HCT116 (cell line): ENCODE data around the gene ATXN1. TPM values are rescaled to one million over a fixed set of nuclear protein-coding genes. Genes with fewer than 3 reads are reported as not detected.

Experiments
- ATAC-seq: fragments of 200-7000 bp; cut with Tn5 transposase; 2 replicates; pipeline ENCODE4 v1.9.1; 2020; ENCODE audit warnings: mild to moderate bottlenecking, moderate library complexity
- BruUV-seq: library from RNA; stranded (reverse); fragments of 400-500 nt; replicated peaks from 2 replicates; lab custom pipeline; 2021; lab: Mats Ljungman, UMichigan
- CTCF ChIA-PET: fragments of 300-600 bp; sonication (Branson Sonifier 250); formaldehyde crosslinking; loops from one replicate; lab custom pipeline; 2021; ENCODE audit warnings: antibody characterized with exemption; lab: Charles Lee
- POLR2A ChIA-PET: fragments of 300-600, 350-600 bp; sonication (Branson Sonifier 250); formaldehyde crosslinking; loops from one replicate; lab custom pipeline; 2021; ENCODE audit warnings: antibody characterized with exemption; lab: Charles Lee
- RAD21 ChIA-PET, 2 experiments: fragments of 300-600 bp; sonication (Branson Sonifier 250); formaldehyde crosslinking; loops; one replicate each; lab custom pipeline; 2023; ENCODE audit warnings: low total read pairs in 2 of 2; ENCODE audit not compliant: uncharacterized antibody in 2 of 2, unreplicated experiment in 2 of 2, low non-redundant PET in 1 of 2; lab: Charles Lee
- DNase-seq: peaks from one replicate; pipeline ENCODE4 v3.0.0-alpha.2; 2010; ENCODE audit warnings: low read depth, low spot score
- H2AFZ ChIP-seq: fragments of 200-600 bp; shearing (Covaris generic), sonication (generic); 2 replicates; pipeline ENCODE4 v1.6.1; 2017; ENCODE audit warnings: low read depth, mixed run types, mixed read lengths, antibody characterized with exemption, low read length; ENCODE audit not compliant: poor library complexity, severe bottlenecking
- H3K27ac ChIP-seq: 2 replicates; pipeline ENCODE4 v1.5.1; 2012; ENCODE audit warnings: low read depth, low read length
- H3K27me3 ChIP-seq: fragments of 200-600 bp; sonication (generic); 2 replicates; pipeline ENCODE4 v1.6.1; 2016; ENCODE audit warnings: mixed run types, low read length, mixed read lengths; ENCODE audit not compliant: insufficient read depth
- H3K36me3 ChIP-seq, 2 experiments: fragments of 200-500 bp in 1 of 2; fragments of 200-600 bp in 1 of 2; sonication (Bioruptor generic) in 1 of 2; sonication (generic) in 1 of 2; 2 replicates each; pipeline versions ENCODE4 v1.5.1 to v1.6.1; 2014 to 2016; ENCODE audit warnings: low read length in 2 of 2, inconsistent platforms in 1 of 2, mixed read lengths in 1 of 2, mixed run types in 1 of 2; ENCODE audit not compliant: insufficient read depth in 2 of 2, control insufficient read depth in 1 of 2
- H3K4me1 ChIP-seq, 2 experiments: fragments of 200-600 bp in 1 of 2; sonication (generic) in 1 of 2; 2 replicates each; pipeline versions ENCODE4 v1.5.1 to v1.6.1; 2012 to 2017; ENCODE audit warnings: low read length in 2 of 2, inconsistent platforms in 1 of 2, mild to moderate bottlenecking in 1 of 2, mixed read lengths in 1 of 2, mixed run types in 1 of 2, moderate library complexity in 1 of 2; ENCODE audit not compliant: insufficient read depth in 2 of 2, control insufficient read depth in 1 of 2
- H3K4me2 ChIP-seq: fragments of 200-600 bp; sonication (generic); 2 replicates; pipeline ENCODE4 v1.6.1; 2017; ENCODE audit warnings: mixed run types, low read length, mixed read lengths
- H3K4me3 ChIP-seq, 2 experiments: fragments of 200-600 bp in 1 of 2; sonication (generic) in 1 of 2; replicated peaks in 1 of 2; 2 replicates each; pipeline ENCODE4 v1.5.1; 2011 to 2016; ENCODE audit warnings: low read length in 2 of 2, control low read depth in 1 of 2, low read depth in 1 of 2, mild to moderate bottlenecking in 1 of 2, mixed read lengths in 1 of 2, mixed run types in 1 of 2
- H3K79me2 ChIP-seq: fragments of 200-600 bp; sonication (generic); 2 replicates; pipeline ENCODE4 v1.6.1; 2017; ENCODE audit warnings: mild to moderate bottlenecking, mixed run types, low read length, moderate library complexity, mixed read lengths; ENCODE audit not compliant: insufficient read depth
- H3K9ac ChIP-seq: fragments of 200-600 bp; sonication (generic); 2 replicates; pipeline ENCODE4 v1.6.1; 2016; ENCODE audit warnings: low read length, mixed read lengths
- H3K9me2 ChIP-seq: fragments of 200-600 bp; sonication (generic), shearing (Covaris generic); 2 replicates; pipeline ENCODE4 v1.6.1; 2017; ENCODE audit warnings: mixed run types, mild to moderate bottlenecking, moderate library complexity; ENCODE audit not compliant: insufficient read depth
- H3K9me3 ChIP-seq, 2 experiments: fragments of 200-500 bp in 1 of 2; fragments of 200-600 bp in 1 of 2; sonication (Bioruptor generic) in 1 of 2; sonication (generic) in 1 of 2; 2 replicates each; pipeline ENCODE4 v1.6.1; 2014 to 2017; ENCODE audit warnings: low read length in 2 of 2, mixed read lengths in 2 of 2, inconsistent platforms in 1 of 2, low read depth in 1 of 2, mild to moderate bottlenecking in 1 of 2, mixed run types in 1 of 2, moderate library complexity in 1 of 2; ENCODE audit not compliant: control insufficient read depth in 1 of 2, insufficient read depth in 1 of 2
- H4K20me1 ChIP-seq: fragments of 200-600 bp; sonication (generic), shearing (Covaris generic); 2 replicates; pipeline ENCODE4 v1.6.1; 2017; ENCODE audit warnings: mixed run types, mild to moderate bottlenecking, moderate library complexity; ENCODE audit not compliant: insufficient read depth
- ATF3 ChIP-seq: IDR thresholded peaks from 2 replicates; pipeline ENCODE4 v1.6.1; 2012
- CBX3 ChIP-seq: IDR thresholded peaks from 2 replicates; pipeline ENCODE4 v1.6.1; 2012; ENCODE audit warnings: low read depth
- CEBPB ChIP-seq: IDR thresholded peaks from 2 replicates; pipeline ENCODE4 v1.6.1; 2012; ENCODE audit warnings: low read depth
- EGR1 ChIP-seq: IDR thresholded peaks from 2 replicates; pipeline ENCODE4 v1.6.1; 2012; ENCODE audit warnings: low read depth
- EZH2 ChIP-seq: fragments of 200-600 bp; sonication (generic); IDR thresholded peaks from 2 replicates; pipeline ENCODE4 v1.6.1; 2017; ENCODE audit warnings: antibody characterized with exemption, mixed run types
- EZH2phosphoT487 ChIP-seq: fragments of 200-600 bp; IDR thresholded peaks from 2 replicates; pipeline ENCODE4 v1.6.1; 2018; ENCODE audit warnings: antibody characterized with exemption, borderline replicate concordance
- FOSL1 ChIP-seq: IDR thresholded peaks from 2 replicates; pipeline ENCODE4 v1.6.1; 2012; ENCODE audit warnings: low read depth
- JUND ChIP-seq: IDR thresholded peaks from 2 replicates; pipeline ENCODE4 v1.6.1; 2012
- POLR2A ChIP-seq: IDR thresholded peaks from 2 replicates; pipeline ENCODE4 v1.7.0; 2011; ENCODE audit warnings: borderline replicate concordance; ENCODE audit not compliant: insufficient read depth, insufficient read length; ENCODE audit errors: extremely low read depth
- POLR2AphosphoS5 ChIP-seq: IDR thresholded peaks from 2 replicates; pipeline ENCODE4 v1.6.1; 2011; ENCODE audit warnings: mild to moderate bottlenecking, low read depth, low read length, moderate library complexity
- RAD21 ChIP-seq: IDR thresholded peaks from 2 replicates; pipeline ENCODE4 v1.6.1; 2012; ENCODE audit warnings: low read depth, mild to moderate bottlenecking
- SIN3A ChIP-seq: IDR thresholded peaks from 2 replicates; pipeline ENCODE4 v1.6.1; 2012; ENCODE audit warnings: low read depth
- SRF ChIP-seq: IDR thresholded peaks from 2 replicates; pipeline ENCODE4 v1.6.1; 2012; ENCODE audit warnings: low read depth
- TCF7L2 ChIP-seq: IDR thresholded peaks from 2 replicates; pipeline ENCODE4 v1.7.0; 2011; ENCODE audit warnings: borderline replicate concordance, inconsistent platforms; ENCODE audit not compliant: insufficient read depth, insufficient read length; ENCODE audit errors: extremely low read depth
- YY1 ChIP-seq: IDR thresholded peaks from 2 replicates; pipeline ENCODE4 v1.6.1; 2011; ENCODE audit warnings: low read length, low read depth, moderate library complexity, mild to moderate bottlenecking; ENCODE audit not compliant: insufficient replicate concordance; ENCODE audit errors: extremely low read depth
- ZBTB33 ChIP-seq: IDR thresholded peaks from 2 replicates; pipeline ENCODE4 v1.6.1; 2011; ENCODE audit warnings: mild to moderate bottlenecking, low read length, moderate library complexity; ENCODE audit not compliant: insufficient replicate concordance; ENCODE audit errors: extremely low read depth
- ZNF274 ChIP-seq: fragments of 200-500 bp; sonication (Bioruptor generic); IDR thresholded peaks from 2 replicates; pipeline ENCODE4 v1.6.1; 2014; ENCODE audit warnings: mild to moderate bottlenecking, low read depth, low read length, inconsistent platforms
- intact Hi-C: fragments of 100-400 bp; cut with micrococcal nuclease; formaldehyde crosslinking; loops from 2 replicates; pipeline ENCODE4 v1.10.0; 2022
- total RNA-seq: library from RNA; stranded (reverse); gene quantifications from one replicate; pipeline ENCODE4 v1.2.1, GENCODE V29; 2021; ENCODE audit not compliant: unreplicated experiment
- TF ChIP-seq, protein P1 (sequence below): IDR thresholded peaks from 2 replicates; pipeline ENCODE4 v1.6.1; 2012; ENCODE audit warnings: low read depth
- TF ChIP-seq, protein P2 (sequence below): IDR thresholded peaks from 2 replicates; pipeline ENCODE4 v1.6.1; 2012

The ATXN1 gene
- total RNA-seq, 1 experiment from 2014 or later, result 21.0 TPM

DNA sequence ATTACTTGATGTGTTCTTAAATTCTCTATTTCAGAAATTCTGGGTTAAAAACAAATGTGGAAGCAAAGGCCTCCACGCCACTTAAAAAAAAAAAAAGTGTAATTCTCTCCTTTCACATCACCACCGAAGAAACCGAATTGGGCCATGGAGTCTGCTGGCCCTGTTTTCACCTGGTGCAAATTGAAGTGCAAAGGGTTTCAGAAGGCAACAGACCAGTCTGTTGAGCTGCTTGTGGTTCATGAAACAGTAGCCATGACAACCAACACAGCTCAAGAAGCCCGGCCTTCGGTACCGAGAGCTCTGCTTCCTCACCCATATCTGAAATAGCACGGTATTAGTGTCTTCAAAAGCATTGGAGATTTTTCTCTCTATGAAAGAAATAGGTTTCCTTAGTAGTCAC lies 459.7 kb downstream of the ATXN1 start:
- no peak overlapping the region for H3K9ac ChIP-seq
- DNase-seq (no peak), ATAC-seq (no peak)
- intact Hi-C loops, result no loop called here
- H2AFZ ChIP-seq, result no peak overlapping the region
- H3K4me3 ChIP-seq, result no peak overlapping the region
- RAD21 ChIA-PET, result no interaction called here
- no peaks in the 10 kb centered on the region for H3K79me2 ChIP-seq
- no peaks in the 10 kb centered on the region for H3K9me3 ChIP-seq
- TF ChIP-seq EGR1 (no peak), FOSL1 (no peak), EZH2phosphoT487 (no peak), CEBPB (no peak), POLR2A (no peak), TCF7L2 (no peak), RAD21 (no peak), POLR2AphosphoS5 (no peak), SIN3A (no peak), SRF (no peak), ZBTB33 (no peak), CBX3 (no peak), YY1 (no peak), ATF3 (no peak), EZH2 (no peak), JUND (no peak), ZNF274 (no peak)
- TF ChIP-seq, protein P1, sequence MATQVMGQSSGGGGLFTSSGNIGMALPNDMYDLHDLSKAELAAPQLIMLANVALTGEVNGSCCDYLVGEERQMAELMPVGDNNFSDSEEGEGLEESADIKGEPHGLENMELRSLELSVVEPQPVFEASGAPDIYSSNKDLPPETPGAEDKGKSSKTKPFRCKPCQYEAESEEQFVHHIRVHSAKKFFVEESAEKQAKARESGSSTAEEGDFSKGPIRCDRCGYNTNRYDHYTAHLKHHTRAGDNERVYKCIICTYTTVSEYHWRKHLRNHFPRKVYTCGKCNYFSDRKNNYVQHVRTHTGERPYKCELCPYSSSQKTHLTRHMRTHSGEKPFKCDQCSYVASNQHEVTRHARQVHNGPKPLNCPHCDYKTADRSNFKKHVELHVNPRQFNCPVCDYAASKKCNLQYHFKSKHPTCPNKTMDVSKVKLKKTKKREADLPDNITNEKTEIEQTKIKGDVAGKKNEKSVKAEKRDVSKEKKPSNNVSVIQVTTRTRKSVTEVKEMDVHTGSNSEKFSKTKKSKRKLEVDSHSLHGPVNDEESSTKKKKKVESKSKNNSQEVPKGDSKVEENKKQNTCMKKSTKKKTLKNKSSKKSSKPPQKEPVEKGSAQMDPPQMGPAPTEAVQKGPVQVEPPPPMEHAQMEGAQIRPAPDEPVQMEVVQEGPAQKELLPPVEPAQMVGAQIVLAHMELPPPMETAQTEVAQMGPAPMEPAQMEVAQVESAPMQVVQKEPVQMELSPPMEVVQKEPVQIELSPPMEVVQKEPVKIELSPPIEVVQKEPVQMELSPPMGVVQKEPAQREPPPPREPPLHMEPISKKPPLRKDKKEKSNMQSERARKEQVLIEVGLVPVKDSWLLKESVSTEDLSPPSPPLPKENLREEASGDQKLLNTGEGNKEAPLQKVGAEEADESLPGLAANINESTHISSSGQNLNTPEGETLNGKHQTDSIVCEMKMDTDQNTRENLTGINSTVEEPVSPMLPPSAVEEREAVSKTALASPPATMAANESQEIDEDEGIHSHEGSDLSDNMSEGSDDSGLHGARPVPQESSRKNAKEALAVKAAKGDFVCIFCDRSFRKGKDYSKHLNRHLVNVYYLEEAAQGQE, result no peak
- TF ChIP-seq, protein P2, sequence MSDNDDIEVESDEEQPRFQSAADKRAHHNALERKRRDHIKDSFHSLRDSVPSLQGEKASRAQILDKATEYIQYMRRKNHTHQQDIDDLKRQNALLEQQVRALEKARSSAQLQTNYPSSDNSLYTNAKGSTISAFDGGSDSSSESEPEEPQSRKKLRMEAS, result no peak
- CTCF ChIA-PET, result no interaction called here
- no peaks in the 10 kb centered on the region for H3K4me1 ChIP-seq
- H3K9me2 ChIP-seq, result no peaks in the 10 kb centered on the region
- no peaks in the 10 kb centered on the region for H3K27me3 ChIP-seq
- no peaks in the 10 kb centered on the region for H4K20me1 ChIP-seq
- H3K27ac ChIP-seq, result no peak overlapping the region
- POLR2A ChIA-PET, result no interaction called here
- H3K4me2 ChIP-seq, result no peak overlapping the region
- no peaks in the 10 kb centered on the region; a peak in 1 of 4 replicates for H3K36me3 ChIP-seq
- BruUV-seq, result no TSS peak
